Testis (tissue), 3 donors: ENCODE results near the gene SUPT7L. TPM values are rescaled to one million over a fixed set of nuclear protein-coding genes. Genes with fewer than 3 reads are reported as not detected.

Experiments used
- DNase-seq: peaks from one replicate; pipeline ENCODE4 v3.0.0-alpha.2; 2019
- H3K27ac ChIP-seq, 2 donors: fragments of 200-600 bp; sonication (generic); one replicate each; pipeline ENCODE4 v1.5.1; 2019
- H3K27me3 ChIP-seq: fragments of 200-600 bp; sonication (generic); one replicate; pipeline ENCODE4 v1.5.1; 2019
- H3K36me3 ChIP-seq: fragments of 200-600 bp; sonication (generic); one replicate; pipeline ENCODE4 v1.5.1; 2017; ENCODE audit warnings: low read depth; ENCODE audit errors: missing control alignments
- H3K4me1 ChIP-seq: fragments of 200-600 bp; sonication (generic); one replicate; pipeline ENCODE4 v1.5.1; 2019
- H3K4me3 ChIP-seq, 2 donors: fragments of 200-600 bp; sonication (generic); one replicate each; pipeline ENCODE4 v1.5.1; 2017 to 2019
- H3K9me3 ChIP-seq: fragments of 200-600 bp; sonication (generic); one replicate; pipeline ENCODE4 v1.5.1; 2017
- POLR2A ChIP-seq: fragments of 450-650 bp; IDR thresholded peaks from one replicate; pipeline ENCODE4 v1.6.1; 2017; ENCODE audit warnings: antibody characterized with exemption, mild to moderate bottlenecking, moderate library complexity
- WGBS, 2 donors: methylation state at CpG; one replicate each; pipeline ENCODE4 v1.1.5; 2018; 5-methylcytosine and 5-hydroxymethylcytosine counted together
- intact Hi-C: fragments of 100-400 bp; cut with DNase I; formaldehyde crosslinking; loops from one replicate; pipeline ENCODE4 v1.15.1; 2023; ENCODE audit warnings: low total_unique reads
- polyA plus RNA-seq: library from polyadenylated mRNA; stranded (reverse); fragments of 350-450 nt; fragmentation: Illumina TruSeq; extraction: RNeasy Lipid Tissue Mini Kit (QIAGEN cat#74804); gene quantifications from one replicate; pipeline ENCODE4 v1.2.3, GENCODE V29; 2014; ENCODE audit warnings: low read depth, low replicate concordance; ENCODE audit not compliant: insufficient read depth
- total RNA-seq, 2 donors: library from RNA; depleted of rRNA; stranded (reverse); fragments of >200 nt; gene quantifications; one replicate each; pipeline ENCODE4 v1.2.3, GENCODE V29; 2016
- TF ChIP-seq, protein P1 (sequence below), 3 experiments: fragments of 450-650 bp in 2 of 3; fragments of 200-600 bp in 1 of 3; sonication (generic) in 1 of 3; IDR thresholded peaks; one replicate each; pipeline ENCODE4 v1.5.1; 2016 to 2019; ENCODE audit warnings: antibody characterized with exemption in 3 of 3, mild to moderate bottlenecking in 2 of 3, moderate library complexity in 1 of 3

Gene SUPT7L
- total and polyA plus RNA-seq, 3 donors from 2014 or later, result 39.3 to 40.4 (median 39.9) TPM

DNA sequence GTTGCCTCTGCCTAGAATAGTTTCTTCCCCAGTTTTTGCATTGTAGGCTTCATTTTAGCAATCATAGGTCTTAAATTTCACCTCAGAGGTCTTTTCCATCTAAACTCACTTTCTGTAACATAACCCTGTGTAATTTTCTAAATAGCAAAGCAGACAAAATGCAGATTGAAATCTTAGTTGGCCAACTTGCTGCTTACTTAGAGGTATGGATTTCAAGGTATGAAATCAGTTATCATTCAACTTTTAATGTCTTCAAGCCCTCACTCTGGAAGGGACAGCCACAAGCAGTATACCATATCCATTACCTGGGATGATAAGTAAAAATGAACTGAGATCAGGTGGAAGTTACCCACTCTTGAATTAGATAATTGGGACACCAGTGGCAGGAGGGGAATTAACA lies 38.5 kb downstream of the SUPT7L start:
- H3K27me3 ChIP-seq, result no peaks in the 10 kb centered on the region
- DNase-seq, result no peak
- no peak overlapping the region for H3K27ac ChIP-seq
- intact Hi-C loops, result no loop called here
- no peaks in the 10 kb centered on the region for H3K36me3 ChIP-seq
- H3K4me1 ChIP-seq, result peaks cover 5% of the 10 kb centered on the region
- H3K9me3 ChIP-seq, result no peaks in the 10 kb centered on the region
- TF ChIP-seq, protein P1, sequence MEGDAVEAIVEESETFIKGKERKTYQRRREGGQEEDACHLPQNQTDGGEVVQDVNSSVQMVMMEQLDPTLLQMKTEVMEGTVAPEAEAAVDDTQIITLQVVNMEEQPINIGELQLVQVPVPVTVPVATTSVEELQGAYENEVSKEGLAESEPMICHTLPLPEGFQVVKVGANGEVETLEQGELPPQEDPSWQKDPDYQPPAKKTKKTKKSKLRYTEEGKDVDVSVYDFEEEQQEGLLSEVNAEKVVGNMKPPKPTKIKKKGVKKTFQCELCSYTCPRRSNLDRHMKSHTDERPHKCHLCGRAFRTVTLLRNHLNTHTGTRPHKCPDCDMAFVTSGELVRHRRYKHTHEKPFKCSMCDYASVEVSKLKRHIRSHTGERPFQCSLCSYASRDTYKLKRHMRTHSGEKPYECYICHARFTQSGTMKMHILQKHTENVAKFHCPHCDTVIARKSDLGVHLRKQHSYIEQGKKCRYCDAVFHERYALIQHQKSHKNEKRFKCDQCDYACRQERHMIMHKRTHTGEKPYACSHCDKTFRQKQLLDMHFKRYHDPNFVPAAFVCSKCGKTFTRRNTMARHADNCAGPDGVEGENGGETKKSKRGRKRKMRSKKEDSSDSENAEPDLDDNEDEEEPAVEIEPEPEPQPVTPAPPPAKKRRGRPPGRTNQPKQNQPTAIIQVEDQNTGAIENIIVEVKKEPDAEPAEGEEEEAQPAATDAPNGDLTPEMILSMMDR (IDR thresholded peaks at IDR 0.05), result no peak
- no peak for TF ChIP-seq POLR2A
- H3K4me3 ChIP-seq, result no peak overlapping the region

DNA sequence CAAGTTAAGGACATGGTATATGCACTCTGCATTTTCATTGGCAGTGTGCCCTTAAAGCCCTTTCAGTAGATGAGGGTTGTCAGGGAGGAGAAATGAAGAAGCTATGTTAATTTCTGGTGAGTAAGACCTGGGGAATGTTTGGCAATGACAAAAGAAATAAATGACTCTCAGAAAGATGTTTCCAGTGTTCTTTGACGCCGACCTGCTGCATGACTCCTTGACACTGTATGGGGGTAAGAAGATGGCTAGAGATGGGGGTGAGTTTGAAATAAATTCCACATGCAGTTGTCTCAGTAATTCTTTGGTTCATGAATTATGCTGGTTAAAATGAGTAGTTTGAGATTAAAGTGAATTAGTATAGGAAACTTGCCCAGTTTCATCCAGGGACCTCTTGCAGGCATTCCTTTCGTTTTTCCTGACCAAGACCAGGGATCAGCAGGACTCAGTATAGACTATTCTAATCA lies 40.5 kb downstream of the SUPT7L start:
- Histone ChIP-seq H3K4me3 (no peak overlapping the region), H3K27ac (no peak overlapping the region), H3K36me3 (no peaks in the 10 kb centered on the region), H3K27me3 (no peaks in the 10 kb centered on the region), H3K4me1 (peaks cover 2% of the 10 kb centered on the region), H3K9me3 (no peaks in the 10 kb centered on the region)
- 87 to 93% methylated on average over 3 of the region's 3 CpGs for WGBS, 2 donors
- TF ChIP-seq, protein P1 (IDR thresholded peaks at IDR 0.05), result no peak
- TF ChIP-seq POLR2A, result no peak
- no peak for DNase-seq
- intact Hi-C loops, result no loop called here

DNA sequence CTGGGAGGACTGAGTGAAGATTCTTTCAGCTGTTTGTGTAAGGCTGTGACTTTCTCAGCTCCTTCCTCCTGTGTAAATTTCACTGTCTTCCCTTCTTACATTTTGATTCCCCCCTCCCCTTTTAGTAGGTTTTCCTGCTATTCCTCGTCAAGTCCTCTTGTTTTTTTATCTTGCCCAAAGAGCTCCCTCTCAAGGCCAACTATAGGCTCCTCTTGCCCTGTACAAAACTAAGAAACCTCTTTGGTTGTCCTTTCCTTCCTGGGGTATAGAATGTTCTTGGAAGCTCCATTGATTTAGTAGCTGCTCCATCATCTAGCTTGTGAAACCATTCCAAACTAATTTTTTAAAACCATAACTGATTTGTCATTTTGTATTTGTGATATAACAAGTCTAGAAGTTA lies 41.9 kb downstream of the SUPT7L start:
- no peaks in the 10 kb centered on the region for H3K4me1 ChIP-seq
- no peak overlapping the region for H3K27ac ChIP-seq
- no peaks in the 10 kb centered on the region for H3K27me3 ChIP-seq
- DNase-seq, result no peak
- intact Hi-C loops, result no loop called here
- no peaks in the 10 kb centered on the region for H3K36me3 ChIP-seq
- TF ChIP-seq POLR2A, result no peak
- TF ChIP-seq, protein P1 (IDR thresholded peaks at IDR 0.05), result no peak
- WGBS, 2 donors, result 70 to 82% methylated on average over 1 of the region's 1 CpG
- no peak overlapping the region for H3K4me3 ChIP-seq
- H3K9me3 ChIP-seq, result no peaks in the 10 kb centered on the region

DNA sequence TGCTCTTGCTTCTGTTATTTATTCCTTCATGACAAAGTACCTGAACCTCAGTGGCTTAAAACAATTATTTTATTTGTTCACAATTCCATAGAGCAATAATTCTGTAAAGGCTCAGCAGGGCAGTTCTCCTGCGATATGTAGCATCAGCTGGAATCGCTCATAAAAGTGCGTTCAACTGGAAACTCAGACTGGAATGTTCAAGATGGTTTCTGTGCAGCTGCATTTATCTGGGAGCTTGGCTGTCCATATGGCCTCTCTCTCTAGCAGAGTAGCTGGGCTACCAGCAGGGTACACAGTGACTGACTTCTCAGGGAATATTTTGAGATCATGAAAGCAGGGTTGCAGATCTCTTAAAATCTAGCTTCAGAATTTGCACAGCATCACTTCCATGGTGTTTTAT lies 48.1 kb downstream of the SUPT7L start:
- WGBS, 2 donors, result 94 to 95% methylated on average over 3 of the region's 3 CpGs
- Histone ChIP-seq H3K36me3 (no peaks in the 10 kb centered on the region), H3K27ac (no peak overlapping the region), H3K27me3 (no peaks in the 10 kb centered on the region), H3K4me3 (no peak overlapping the region), H3K9me3 (no peaks in the 10 kb centered on the region), H3K4me1 (no peaks in the 10 kb centered on the region)
- no peak for DNase-seq
- intact Hi-C loops, result no loop called here
- no peak for TF ChIP-seq POLR2A
- TF ChIP-seq, protein P1 (IDR thresholded peaks at IDR 0.05), result no peak

- 94 to 95% methylated on average over 2 of the region's 2 CpGs for WGBS, 2 donors
- no peak overlapping the region for H3K27ac ChIP-seq
- no peaks in the 10 kb centered on the region for H3K36me3 ChIP-seq
- no peaks in the 10 kb centered on the region for H3K27me3 ChIP-seq
- intact Hi-C loops, result no loop called here
- no peaks in the 10 kb centered on the region for H3K4me1 ChIP-seq
- TF ChIP-seq, protein P1 (IDR thresholded peaks at IDR 0.05), result no peak
- no peak for TF ChIP-seq POLR2A
- no peaks in the 10 kb centered on the region for H3K9me3 ChIP-seq
- no peak for DNase-seq
- no peak overlapping the region for H3K4me3 ChIP-seq
Measured at GRCh38 chr2:27613985-27614384, 49.4 kb downstream of the SUPT7L start.
